ENCODE data around the gene NOP53.

NOP53 gene

GRCh38 chr19:47778049-47778953 lies 33.0 kb downstream of the NOP53 start, which contains the start of gene SELENOW (continued):
- TF ChIP-seq ZNF398 (tag by site-specific recombination; IDR thresholded peaks at IDR 0.05): peak; percentile 92
- no peak for TF ChIP-seq ZNF555 (tag by site-specific recombination; conservative IDR thresholded peaks at IDR 0.05)
- peak; percentile 96 for TF ChIP-seq ZNF692 (tag by site-specific recombination; IDR thresholded peaks at IDR 0.05)
- TF ChIP-seq MEIS1 (CRISPR knock-in tag; IDR thresholded peaks at IDR 0.05; ENCODE audit: borderline replicate concordance): no peak
- TF ChIP-seq ZBTB10 (tag by site-specific recombination; IDR thresholded peaks at IDR 0.05): peak; percentile 67; the same call in 1 of the 2 replicates
- TF ChIP-seq ZNF747 (tag by site-specific recombination; IDR thresholded peaks at IDR 0.05): no peak
- TF ChIP-seq BCL11A (tag by site-specific recombination; IDR thresholded peaks at IDR 0.05; ENCODE audit: low read depth): no peak
- peak; percentile 55; the same call in 1 of the 2 replicates for TF ChIP-seq INSM2 (tag by site-specific recombination; IDR thresholded peaks at IDR 0.05)
- TF ChIP-seq PRDM4 (tag by site-specific recombination; IDR thresholded peaks at IDR 0.05): no peak; the same call in 1 of the 2 replicates
- no peak for TF ChIP-seq ZNF112 (tag by site-specific recombination; IDR thresholded peaks at IDR 0.05)
- no peak for TF ChIP-seq HOXA7 (CRISPR knock-in tag; IDR thresholded peaks at IDR 0.05; ENCODE audit: borderline replicate concordance)
- TF ChIP-seq SETDB1 (IDR thresholded peaks at IDR 0.05; ENCODE audit: insufficient read length, low read length): no peak
- no peak for TF ChIP-seq ZNF19 (tag by site-specific recombination; IDR thresholded peaks at IDR 0.05; ENCODE audit: low read depth)
- peak; percentile 18; the same call in 1 of the 2 replicates for TF ChIP-seq ZNF623 (tag by site-specific recombination; IDR thresholded peaks at IDR 0.05)
- TF ChIP-seq ZBTB49 (tag by site-specific recombination; IDR thresholded peaks at IDR 0.05; ENCODE audit: low read depth): no peak
- TF ChIP-seq ZNF837 (tag by site-specific recombination; IDR thresholded peaks at IDR 0.05): no peak
- TF ChIP-seq ZNF473 (tag by site-specific recombination; IDR thresholded peaks at IDR 0.05): no peak
- TF ChIP-seq ZBTB6 (tag by site-specific recombination; IDR thresholded peaks at IDR 0.05): no peak
- peak; percentile 94 for TF ChIP-seq ZIC2 (tag by site-specific recombination; IDR thresholded peaks at IDR 0.05)
- TF ChIP-seq ZNF488 (tag by site-specific recombination; IDR thresholded peaks at IDR 0.05): no peak
- peak; percentile 77 for TF ChIP-seq SP2 (tag by site-specific recombination; IDR thresholded peaks at IDR 0.05)
- no peak for TF ChIP-seq ZSCAN16 (tag by site-specific recombination; IDR thresholded peaks at IDR 0.05)
- no peak for TF ChIP-seq HOXD13 (CRISPR knock-in tag; IDR thresholded peaks at IDR 0.05; ENCODE audit: borderline replicate concordance)
- TF ChIP-seq ZNF10 (tag by site-specific recombination; IDR thresholded peaks at IDR 0.05): peak; percentile 31; the same call in 1 of the 2 replicates
